CD4-positive, alpha-beta T cell (primary cell): ENCODE results near the gene EMC8. TPM values are rescaled to one million over a fixed set of nuclear protein-coding genes. Genes with fewer than 3 reads are reported as not detected.

Experiments
- ATAC-seq: fragments of 200-7000 bp; cut with Tn5 transposase; one replicate; pipeline ENCODE4 v1.10.0; 2022; ENCODE audit warnings: mild to moderate bottlenecking; ENCODE audit not compliant: poor library complexity
- CTCF ChIA-PET: fragments of 350-600 bp; sonication (Branson Sonifier 250); formaldehyde crosslinking; loops from one replicate; lab custom pipeline; 2021; ENCODE audit warnings: antibody characterized with exemption, inconsistent platforms; lab: Charles Lee
- POLR2A ChIA-PET: fragments of 350-600 bp; sonication (Branson Sonifier 250); formaldehyde crosslinking; loops from one replicate; lab custom pipeline; 2021; ENCODE audit warnings: antibody characterized with exemption, inconsistent platforms; lab: Charles Lee
- DNase-seq, 14 experiments: peaks; one replicate each; pipeline ENCODE4 v3.0.0-alpha.2; 2013 to 2020; ENCODE audit warnings: mixed read lengths in 2 of 14
- H3K27ac ChIP-seq, 2 donors: one replicate each; pipeline versions ENCODE4 v1.5.1 to v1.7.0; 2013; ENCODE audit warnings: low read length in 2 of 2, low read depth in 1 of 2, mild to moderate bottlenecking in 1 of 2
- H3K27me3 ChIP-seq, 2 experiments: 1 replicate in 1 of 2; 2 replicates in 1 of 2; pipeline versions ENCODE4 v1.6.1 to v1.7.0; 2013; ENCODE audit warnings: low read length in 2 of 2, control low read depth in 1 of 2, mild to moderate bottlenecking in 1 of 2, moderate library complexity in 1 of 2; ENCODE audit not compliant: insufficient read depth in 2 of 2, control insufficient read depth in 1 of 2
- H3K36me3 ChIP-seq: one replicate; pipeline ENCODE4 v1.6.1; 2013; ENCODE audit warnings: low read length, control low read depth; ENCODE audit not compliant: insufficient read depth
- H3K4me1 ChIP-seq: one replicate; pipeline ENCODE4 v1.6.1; 2013; ENCODE audit warnings: low read length, control low read depth; ENCODE audit not compliant: insufficient read depth
- H3K4me3 ChIP-seq: one replicate; pipeline ENCODE4 v1.5.1; 2013; ENCODE audit warnings: mild to moderate bottlenecking, low read length, moderate library complexity
- H3K9me3 ChIP-seq, 2 experiments: 1 replicate in 1 of 2; 2 replicates in 1 of 2; pipeline versions ENCODE4 v1.6.1 to v1.7.0; 2013; ENCODE audit warnings: low read length in 2 of 2, mild to moderate bottlenecking in 2 of 2, control low read depth in 1 of 2, moderate library complexity in 1 of 2; ENCODE audit not compliant: control insufficient read depth in 1 of 2, insufficient read depth in 1 of 2
- H3K27ac Mint-ChIP-seq: one replicate; pipeline ENCODE4 v1.8.0; 2020; ENCODE audit warnings: mixed read lengths
- H3K27me3 Mint-ChIP-seq: one replicate; pipeline ENCODE4 v1.8.0; 2021; ENCODE audit warnings: mixed read lengths
- H3K36me3 Mint-ChIP-seq: one replicate; pipeline ENCODE4 v1.8.0; 2021; ENCODE audit warnings: low read depth, mixed read lengths
- H3K4me1 Mint-ChIP-seq: one replicate; pipeline ENCODE4 v1.8.0; 2021; ENCODE audit warnings: low read depth, mixed read lengths
- H3K4me3 Mint-ChIP-seq: one replicate; pipeline ENCODE4 v1.8.0; 2020; ENCODE audit warnings: mild to moderate bottlenecking, mixed read lengths
- H3K9me3 Mint-ChIP-seq: one replicate; pipeline ENCODE4 v1.8.0; 2020; ENCODE audit warnings: mixed read lengths
- CTCF ChIP-seq: fragments of 200-600 bp; IDR thresholded peaks from one replicate; pipeline ENCODE4 v1.8.0; 2022; ENCODE audit warnings: antibody characterized with exemption, mild to moderate bottlenecking
- intact Hi-C, 2 experiments: fragments of 100-400 bp; cut with DNase I in 1 of 2; cut with micrococcal nuclease in 1 of 2; formaldehyde crosslinking; loops; one replicate each; pipeline versions ENCODE4 v1.15.1 to v1.9.0; 2023 to 2025; cut with DNase I, micrococcal nuclease
- total RNA-seq, 174 experiments: library from RNA in 2 of 174; stranded (reverse) in 2 of 174; gene quantifications; one replicate each; pipeline ENCODE4 v1.2.3 and lab custom pipeline; 2021 to 2026

EMC8 gene
- total RNA-seq, 2 experiments from 2014 or later, result 38.9 to 41.7 TPM

- Histone ChIP-seq H3K27ac (no peak overlapping the region), H3K36me3 (no peaks in the 10 kb centered on the region)
Measured at GRCh38 chr16:85844786-85845185, 45.4 kb upstream of the EMC8 start.

GRCh38 chr16:85844169-85844481 is 44.8 kb upstream of the EMC8 start:
- no peak overlapping the region for H3K27ac ChIP-seq
- H3K4me3 ChIP-seq, result no peak overlapping the region
- Mint-ChIP-seq H3K27ac (no peak overlapping the region), H3K4me3 (no peak overlapping the region), H3K4me1 (peaks cover 9% of the 10 kb centered on the region), H3K27me3 (peaks cover 23% of the 10 kb centered on the region), H3K36me3 (no peaks in the 10 kb centered on the region), H3K9me3 (no peaks in the 10 kb centered on the region)
- ChIA-PET CTCF (no interaction called here), POLR2A (no interaction called here)
- peaks cover 0 to 9% of the 10 kb centered on the region in 2 experiments for H3K9me3 ChIP-seq
- no peaks in the 10 kb centered on the region for H3K4me1 ChIP-seq
- ATAC-seq, result no peak
- no peaks in the 10 kb centered on the region for H3K27me3 ChIP-seq
- DNase-seq, result no peak
- no peaks in the 10 kb centered on the region for H3K36me3 ChIP-seq
- TF ChIP-seq CTCF, result no peak
- intact Hi-C loops, result no loop called here

More at GRCh38 chr16:85844786-85845185, 45.4 kb upstream of the EMC8 start:
- POLR2A ChIA-PET, result no interaction called here
- Mint-ChIP-seq H3K36me3 (no peaks in the 10 kb centered on the region), H3K4me1 (peaks cover 9% of the 10 kb centered on the region), H3K9me3 (no peaks in the 10 kb centered on the region), H3K4me3 (no peak overlapping the region), H3K27me3 (peaks cover 19% of the 10 kb centered on the region), H3K27ac (no peak overlapping the region)
- no peak for TF ChIP-seq CTCF
- CTCF ChIA-PET, result no interaction called here
- peak; percentile 39 for ATAC-seq
- no peak overlapping the region for H3K4me3 ChIP-seq
- no peak for DNase-seq
- intact Hi-C loops, result no loop called here
- H3K4me1 ChIP-seq, result no peaks in the 10 kb centered on the region
- peaks cover 0 to 9% of the 10 kb centered on the region in 2 experiments for H3K9me3 ChIP-seq
- no peaks in the 10 kb centered on the region for H3K27me3 ChIP-seq

- CTCF ChIA-PET, result no interaction called here
- H3K4me3 Mint-ChIP-seq, result no peak overlapping the region
Measured at GRCh38 chr16:85843471-85844168, 44.3 kb upstream of the EMC8 start.

More at GRCh38 chr16:85843471-85844168, 44.3 kb upstream of the EMC8 start:
- Mint-ChIP-seq H3K36me3 (no peaks in the 10 kb centered on the region), H3K4me1 (peaks cover 9% of the 10 kb centered on the region), H3K9me3 (no peaks in the 10 kb centered on the region), H3K27ac (no peak overlapping the region), H3K27me3 (peaks cover 26% of the 10 kb centered on the region)
- Histone ChIP-seq H3K9me3 (peaks cover 0 to 9% of the 10 kb centered on the region in 2 experiments), H3K27ac (no peak overlapping the region), H3K27me3 (no peaks in the 10 kb centered on the region), H3K4me1 (no peaks in the 10 kb centered on the region), H3K36me3 (no peaks in the 10 kb centered on the region), H3K4me3 (no peak overlapping the region)
- ATAC-seq (no peak), DNase-seq (no peak)
- POLR2A ChIA-PET, result no interaction called here
- intact Hi-C loops, result no loop called here
- TF ChIP-seq CTCF, result no peak
